H1 (cell line): Measurements from ENCODE around the gene MYO5A. TPM values are rescaled to one million over a fixed set of nuclear protein-coding genes. Genes with fewer than 3 reads are reported as not detected.
A peak's percentile ranks its signal among the peaks of the same experiment; 100 is the strongest.

ENCODE experiments used
- CTCF ChIA-PET: fragments of 300-600 bp; sonication (Branson Sonifier 250); formaldehyde crosslinking; loops from one replicate; lab custom pipeline; 2021; ENCODE audit not compliant: partially characterized antibody; lab: Charles Lee
- POLR2A ChIA-PET: fragments of 300-600 bp; sonication (Branson Sonifier 250); formaldehyde crosslinking; loops from one replicate; lab custom pipeline; 2021; ENCODE audit warnings: inconsistent platforms; ENCODE audit not compliant: partially characterized antibody; lab: Charles Lee
- DNase-seq, 2 experiments: peaks; one replicate each; pipeline versions ENCODE4 v3.0.0 to v3.0.0-alpha.2; 2010 to 2022; ENCODE audit warnings: low spot score in 2 of 2, low read depth in 1 of 2, mixed read lengths in 1 of 2
- FAIRE-seq: peaks from 2 replicates; lab custom pipeline; 2011; peaks lifted over from hg19 to GRCh38; lab: Jason Lieb, UNC
- H2AFZ ChIP-seq: 2 replicates; pipeline ENCODE4 v1.8.1; 2012; ENCODE audit warnings: low read length, inconsistent platforms
- H2AK5ac ChIP-seq: 2 replicates; pipeline ENCODE4 v1.6.1; 2013; ENCODE audit warnings: low read depth, low read length
- H2BK120ac ChIP-seq: replicated peaks from 2 replicates; pipeline ENCODE3; 2013; ENCODE audit warnings: low read depth, low read length, inconsistent platforms
- H2BK12ac ChIP-seq: 2 replicates; pipeline ENCODE4 v1.6.1; 2013; ENCODE audit warnings: low read depth, low read length
- H2BK15ac ChIP-seq: 2 replicates; pipeline ENCODE4 v1.6.1; 2013; ENCODE audit warnings: low read length
- H2BK20ac ChIP-seq: 2 replicates; pipeline ENCODE4 v1.6.1; 2013; ENCODE audit warnings: low read length
- H2BK5ac ChIP-seq: 2 replicates; pipeline ENCODE4 v1.6.1; 2013; ENCODE audit warnings: low read depth, low read length
- H3K14ac ChIP-seq: 2 replicates; pipeline ENCODE4 v1.6.1; 2013; ENCODE audit warnings: inconsistent platforms; ENCODE audit not compliant: insufficient read length
- H3K18ac ChIP-seq: 2 replicates; pipeline ENCODE4 v1.6.1; 2013; ENCODE audit warnings: low read length; ENCODE audit errors: extremely low read depth
- H3K23ac ChIP-seq: 2 replicates; pipeline ENCODE4 v1.6.1; 2013; ENCODE audit warnings: inconsistent platforms; ENCODE audit not compliant: insufficient read length
- H3K23me2 ChIP-seq: 2 replicates; pipeline ENCODE4 v1.6.1; 2013; ENCODE audit warnings: low read depth, low read length
- H3K27ac ChIP-seq: 2 replicates; pipeline ENCODE4 v1.6.1; 2011; ENCODE audit warnings: low read depth, low read length, inconsistent platforms
- H3K27me3 ChIP-seq, 4 experiments: replicated peaks in 1 of 4; 1 replicate in 1 of 4; 2 replicates in 3 of 4; pipeline versions ENCODE4 v1.6.1 to v1.8.1; 2011 to 2013; ENCODE audit warnings: low read length in 3 of 4, mild to moderate bottlenecking in 3 of 4, inconsistent platforms in 2 of 4, mixed read lengths in 2 of 4, moderate library complexity in 1 of 4; ENCODE audit not compliant: control insufficient read depth in 3 of 4, insufficient read depth in 3 of 4; ENCODE audit errors: extremely low read depth in 1 of 4
- H3K36me3 ChIP-seq, 4 experiments: 2 replicates each; pipeline versions ENCODE4 v1.6.1 to v1.8.1; 2011 to 2013; ENCODE audit warnings: mild to moderate bottlenecking in 4 of 4, low read length in 3 of 4, moderate library complexity in 2 of 4, control low read depth in 1 of 4, inconsistent platforms in 1 of 4; ENCODE audit not compliant: insufficient read depth in 4 of 4, control insufficient read depth in 2 of 4
- H3K4ac ChIP-seq: replicated peaks from 2 replicates; pipeline ENCODE3; 2013; ENCODE audit warnings: low read length, low read depth, mixed read lengths, inconsistent platforms; ENCODE audit not compliant: insufficient read length
- H3K4me1 ChIP-seq, 4 experiments: replicated peaks in 1 of 4; 1 replicate in 1 of 4; 2 replicates in 3 of 4; pipeline versions ENCODE4 v1.6.1 to v1.8.1; 2011 to 2013; ENCODE audit warnings: low read length in 3 of 4, inconsistent platforms in 2 of 4, mixed read lengths in 1 of 4; ENCODE audit not compliant: insufficient read depth in 4 of 4, control insufficient read depth in 3 of 4
- H3K4me2 ChIP-seq, 2 experiments: 2 replicates each; pipeline versions ENCODE4 v1.6.1 to v1.8.1; 2011 to 2013; ENCODE audit warnings: low read depth in 2 of 2, low read length in 2 of 2, control low read depth in 1 of 2, inconsistent platforms in 1 of 2, mild to moderate bottlenecking in 1 of 2; ENCODE audit not compliant: insufficient read depth in 1 of 2
- H3K4me3 ChIP-seq, 4 experiments: fragments of 200-600, 300-600 bp in 1 of 4; sonication (generic), shearing (Covaris generic), sonication (Bioruptor Twin) in 1 of 4; 2 replicates each; pipeline versions ENCODE4 v1.5.1 to v1.8.1; 2011 to 2016; ENCODE audit warnings: low read length in 4 of 4, low read depth in 3 of 4, control low read depth in 2 of 4, inconsistent platforms in 2 of 4, mild to moderate bottlenecking in 2 of 4, mixed read lengths in 1 of 4, moderate library complexity in 1 of 4; ENCODE audit not compliant: insufficient read depth in 2 of 4; ENCODE audit errors: extremely low read depth in 1 of 4
- H3K56ac ChIP-seq: replicated peaks from 2 replicates; pipeline ENCODE3; 2013; ENCODE audit warnings: low read depth, mild to moderate bottlenecking, mixed read lengths, low read length, inconsistent platforms; ENCODE audit not compliant: insufficient read length
- H3K79me1 ChIP-seq: 2 replicates; pipeline ENCODE4 v1.6.1; 2013; ENCODE audit warnings: low read depth, low read length, control low read depth
- H3K79me2 ChIP-seq, 2 experiments: 2 replicates each; pipeline versions ENCODE4 v1.6.1 to v1.8.1; 2012 to 2013; ENCODE audit warnings: low read length in 2 of 2, mild to moderate bottlenecking in 2 of 2, inconsistent platforms in 1 of 2; ENCODE audit not compliant: insufficient read depth in 2 of 2, control insufficient read depth in 1 of 2
- H3K9ac ChIP-seq, 4 experiments: replicated peaks in 1 of 4; 1 replicate in 1 of 4; 2 replicates in 3 of 4; pipeline versions ENCODE4 v1.6.1 to v1.8.1; 2011 to 2013; ENCODE audit warnings: low read depth in 3 of 4, low read length in 3 of 4, control low read depth in 2 of 4, mild to moderate bottlenecking in 2 of 4, moderate library complexity in 2 of 4, inconsistent platforms in 1 of 4; ENCODE audit errors: extremely low read depth in 1 of 4
- H3K9me3 ChIP-seq, 2 experiments: 2 replicates each; pipeline versions ENCODE4 v1.6.1 to v1.8.1; 2012 to 2013; ENCODE audit warnings: mild to moderate bottlenecking in 2 of 2, moderate library complexity in 2 of 2, control low read depth in 1 of 2, inconsistent platforms in 1 of 2, low read depth in 1 of 2, low read length in 1 of 2, mixed read lengths in 1 of 2; ENCODE audit not compliant: insufficient read depth in 2 of 2
- H4K20me1 ChIP-seq, 2 experiments: replicated peaks in 1 of 2; 2 replicates each; pipeline versions ENCODE3 to v1.8.1; 2011 to 2013; ENCODE audit warnings: inconsistent platforms in 2 of 2, low read length in 2 of 2, mild to moderate bottlenecking in 1 of 2; ENCODE audit not compliant: insufficient read depth in 2 of 2, control insufficient read depth in 1 of 2
- H4K5ac ChIP-seq: 2 replicates; pipeline ENCODE4 v1.6.1; 2013; ENCODE audit warnings: low read length, low read depth, mixed read lengths, inconsistent platforms; ENCODE audit not compliant: insufficient read length
- H4K8ac ChIP-seq: 2 replicates; pipeline ENCODE4 v1.8.0; 2013; ENCODE audit warnings: mild to moderate bottlenecking, moderate library complexity, low read length, inconsistent platforms; ENCODE audit not compliant: insufficient read depth; ENCODE audit errors: extremely low read depth
- H4K91ac ChIP-seq: replicated peaks from 2 replicates; pipeline ENCODE3; 2013; ENCODE audit warnings: low read length, mixed read lengths, inconsistent platforms; ENCODE audit not compliant: insufficient read length
- BACH1 ChIP-seq: IDR thresholded peaks from 2 replicates; pipeline ENCODE4 v1.6.1; 2012; ENCODE audit warnings: low read length, improper control_type of control experiment
- CHD2 ChIP-seq: IDR thresholded peaks from 2 replicates; pipeline ENCODE4 v1.6.1; 2012; ENCODE audit warnings: low read length, improper control_type of control experiment
- E2F6 ChIP-seq: IDR thresholded peaks from 2 replicates; pipeline ENCODE4 v1.6.1; 2012; ENCODE audit warnings: inconsistent platforms
- JUN ChIP-seq: IDR thresholded peaks from 2 replicates; pipeline ENCODE4 v1.6.1; 2011; ENCODE audit warnings: low read depth, mild to moderate bottlenecking, improper control_type of control experiment, low read length
- NANOG ChIP-seq: IDR thresholded peaks from 2 replicates; pipeline ENCODE4 v1.6.1; 2011; ENCODE audit warnings: low read length, low read depth, mild to moderate bottlenecking, inconsistent platforms; ENCODE audit not compliant: insufficient read depth, poor library complexity, severe bottlenecking
- NRF1 ChIP-seq: IDR thresholded peaks from 2 replicates; pipeline ENCODE4 v1.6.1; 2011; ENCODE audit warnings: mild to moderate bottlenecking, low read depth, low read length, improper control_type of control experiment
- TBP ChIP-seq: IDR thresholded peaks from 2 replicates; pipeline ENCODE4 v1.6.1; 2011; ENCODE audit warnings: low read depth, low read length, improper control_type of control experiment
- ZNF274 ChIP-seq: IDR thresholded peaks from 2 replicates; pipeline ENCODE4 v1.7.0; 2012; ENCODE audit warnings: low read length, borderline replicate concordance; ENCODE audit errors: extremely low read depth
- WGBS, 2 experiments: shearing (Covaris generic) in 1 of 2; methylation state at CpG; one replicate each; pipeline versions ENCODE4 v1.1.6 to v1.1.7; 2013 to 2015; ENCODE audit warnings: low lambda C conversion rate in 2 of 2, mixed read lengths in 2 of 2, inconsistent platforms in 1 of 2, low coverage in 1 of 2, missing lambda C conversion rate in 1 of 2; ENCODE audit not compliant: insufficient replicate concordance in 2 of 2, insufficient coverage in 1 of 2, insufficient read length in 1 of 2; ENCODE audit errors: extremely low coverage in 1 of 2, missing lambda C conversion rate in 1 of 2; 5-methylcytosine and 5-hydroxymethylcytosine counted together
- polyA plus RNA-seq, 7 experiments: library from polyadenylated mRNA; depleted of rRNA in 3 of 7; stranded (reverse) in 5 of 7; unstranded in 2 of 7; fragments of >200 nt in 5 of 7; fragments of 200-250 nt in 2 of 7; gene quantifications; 1 replicate in 5 of 7; 2 replicates in 1 of 7; 4 replicates in 1 of 7; pipeline versions ENCODE4 v1.2.1 to v1.2.3, GENCODE V29; 2011 to 2013; ENCODE audit warnings: missing spikeins in 2 of 7, mixed read lengths in 2 of 7
- total RNA-seq: library from RNA; stranded (reverse); fragmentation: NEBNext Ultra II Directional; extraction: Animal tissue kit (Norgen Biotek cat#: 25700); gene quantifications from 2 replicates; pipeline ENCODE4 v1.2.1, GENCODE V29; 2021

The MYO5A gene
- total and polyA plus RNA-seq, 2 of the 8 experiments (the other 6 are each of a cell fraction or from before 2014, with no cell fraction given): 11.4 to 24.7 TPM

GRCh38 chr15:52441841-52442240, 86.8 kb downstream of the MYO5A start:
- no peak overlapping the region for H2AK5ac ChIP-seq
- no peak overlapping the region for H2AFZ ChIP-seq
- no peak for DNase-seq
- no peak overlapping the region for H3K4me2 ChIP-seq
- no peak overlapping the region for H3K14ac ChIP-seq
- WGBS, 2 experiments: 94% methylated on average over 2 of the region's 2 CpGs; no CpG with 5 or more reads in 1 of the 2 experiments
- H3K27ac ChIP-seq: no peak overlapping the region
- 0 out of 8 replicates have a peak, but pooled peaks cover 0 to 6% (median 0%) of the 10 kb centered on the region in 4 experiments for H3K36me3 ChIP-seq
- no peak overlapping the region for H3K9ac ChIP-seq
- FAIRE-seq: no peak
- H2BK20ac ChIP-seq: no peak overlapping the region
- no peaks in the 10 kb centered on the region; the same call in 1 of the 2 replicates for H3K23me2 ChIP-seq
- H2BK5ac ChIP-seq: no peak overlapping the region
- no peaks in the 10 kb centered on the region for H3K27me3 ChIP-seq
- POLR2A ChIA-PET: no interaction called here
- no peaks in the 10 kb centered on the region for H3K79me1 ChIP-seq
- peaks cover 0 to 3% (median 2%) of the 10 kb centered on the region in 4 experiments; a peak in 3 of 7 replicates for H3K4me1 ChIP-seq
- no peak overlapping the region for H3K23ac ChIP-seq
- no peaks in the 10 kb centered on the region for H3K79me2 ChIP-seq
- CTCF ChIA-PET: interaction anchor here (1.3 to 1.4 kb wide), 2 partner anchors 9 to 325 kb away, joined by 4 read pairs; no protein-coding TSS in a partner anchor
- H2BK120ac ChIP-seq: no peak overlapping the region
- H2BK12ac ChIP-seq: no peak overlapping the region
- no peak overlapping the region for H3K4me3 ChIP-seq
- H4K91ac ChIP-seq: no peak overlapping the region
- H4K20me1 ChIP-seq: no peaks in the 10 kb centered on the region
- no peak overlapping the region for H4K5ac ChIP-seq
- H3K56ac ChIP-seq: no peak overlapping the region
- no peak overlapping the region for H3K18ac ChIP-seq
- H3K4ac ChIP-seq: no peak overlapping the region
- H4K8ac ChIP-seq: 0 out of 2 replicates have a peak overlapping the region, but pooled peaks have one; percentile 69
- H3K9me3 ChIP-seq: peaks cover 12 to 14% of the 10 kb centered on the region in 2 experiments
- no peak overlapping the region for H2BK15ac ChIP-seq
- no peak for TF ChIP-seq JUN
- TF ChIP-seq NRF1: no peak
- no peak for TF ChIP-seq E2F6
- TF ChIP-seq BACH1: no peak
- TF ChIP-seq NANOG: no peak
- TF ChIP-seq ZNF274: no peak
- TF ChIP-seq CHD2: no peak
- no peak for TF ChIP-seq TBP
